ENCODE results near the gene TMTC2. TPM values are rescaled to one million over a fixed set of nuclear protein-coding genes. Genes with fewer than 3 reads are reported as not detected.

Gene TMTC2
- total RNA-seq, 1 donor from 2014 or later, result 20.2 TPM

DNA sequence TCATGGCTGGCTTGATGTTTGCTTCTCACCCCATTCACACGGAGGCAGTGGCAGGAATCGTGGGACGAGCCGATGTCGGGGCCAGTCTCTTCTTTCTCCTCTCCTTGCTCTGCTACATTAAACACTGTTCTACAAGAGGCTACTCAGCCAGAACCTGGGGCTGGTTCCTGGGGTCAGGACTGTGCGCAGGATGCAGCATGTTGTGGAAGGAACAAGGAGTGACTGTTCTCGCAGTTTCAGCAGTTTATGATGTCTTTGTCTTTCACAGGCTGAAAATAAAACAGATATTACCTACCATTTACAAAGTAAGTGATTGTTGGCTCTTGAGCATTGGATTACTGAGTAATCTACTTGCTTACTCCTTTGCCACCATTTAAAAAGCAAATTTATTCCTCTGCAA is 170.6 kb downstream of the TMTC2 start:
- DNase-seq (ENCODE audit: extremely low spot score, unreplicated experiment), result no peak
- Mint-ChIP-seq H3K9me3 (ENCODE audit: unreplicated experiment) (no peaks in the 10 kb centered on the region), H3K4me1 (ENCODE audit: unreplicated experiment) (peaks cover 18% of the 10 kb centered on the region), H3K27me3 (ENCODE audit: unreplicated experiment) (no peaks in the 10 kb centered on the region), H3K36me3 (ENCODE audit: unreplicated experiment) (peaks cover 20% of the 10 kb centered on the region), H3K27ac (ENCODE audit: unreplicated experiment) (no peak overlapping the region), H3K4me3 (ENCODE audit: unreplicated experiment) (no peak overlapping the region)
- TF ChIP-seq, protein P1, sequence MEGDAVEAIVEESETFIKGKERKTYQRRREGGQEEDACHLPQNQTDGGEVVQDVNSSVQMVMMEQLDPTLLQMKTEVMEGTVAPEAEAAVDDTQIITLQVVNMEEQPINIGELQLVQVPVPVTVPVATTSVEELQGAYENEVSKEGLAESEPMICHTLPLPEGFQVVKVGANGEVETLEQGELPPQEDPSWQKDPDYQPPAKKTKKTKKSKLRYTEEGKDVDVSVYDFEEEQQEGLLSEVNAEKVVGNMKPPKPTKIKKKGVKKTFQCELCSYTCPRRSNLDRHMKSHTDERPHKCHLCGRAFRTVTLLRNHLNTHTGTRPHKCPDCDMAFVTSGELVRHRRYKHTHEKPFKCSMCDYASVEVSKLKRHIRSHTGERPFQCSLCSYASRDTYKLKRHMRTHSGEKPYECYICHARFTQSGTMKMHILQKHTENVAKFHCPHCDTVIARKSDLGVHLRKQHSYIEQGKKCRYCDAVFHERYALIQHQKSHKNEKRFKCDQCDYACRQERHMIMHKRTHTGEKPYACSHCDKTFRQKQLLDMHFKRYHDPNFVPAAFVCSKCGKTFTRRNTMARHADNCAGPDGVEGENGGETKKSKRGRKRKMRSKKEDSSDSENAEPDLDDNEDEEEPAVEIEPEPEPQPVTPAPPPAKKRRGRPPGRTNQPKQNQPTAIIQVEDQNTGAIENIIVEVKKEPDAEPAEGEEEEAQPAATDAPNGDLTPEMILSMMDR (IDR thresholded peaks at IDR 0.05), result no peak

- no peaks in the 10 kb centered on the region for H3K27me3 Mint-ChIP-seq (ENCODE audit: unreplicated experiment)
- H3K27ac Mint-ChIP-seq (ENCODE audit: unreplicated experiment), result no peak overlapping the region
- DNase-seq (ENCODE audit: extremely low spot score, unreplicated experiment), result no peak
- TF ChIP-seq, protein P1 (IDR thresholded peaks at IDR 0.05), result no peak
- no peak overlapping the region for H3K4me3 Mint-ChIP-seq (ENCODE audit: unreplicated experiment)
- peaks cover 20% of the 10 kb centered on the region for H3K36me3 Mint-ChIP-seq (ENCODE audit: unreplicated experiment)
- H3K9me3 Mint-ChIP-seq (ENCODE audit: unreplicated experiment), result no peaks in the 10 kb centered on the region
- H3K4me1 Mint-ChIP-seq (ENCODE audit: unreplicated experiment), result peaks cover 24% of the 10 kb centered on the region
Measured at GRCh38 chr12:82857911-82858533, 171.3 kb downstream of the TMTC2 start.

GRCh38 chr12:82858534-82858917 is 171.8 kb downstream of the TMTC2 start:
- H3K4me1 Mint-ChIP-seq (ENCODE audit: unreplicated experiment), result peaks cover 27% of the 10 kb centered on the region
- DNase-seq (ENCODE audit: extremely low spot score, unreplicated experiment), result no peak
- H3K9me3 Mint-ChIP-seq (ENCODE audit: unreplicated experiment), result no peaks in the 10 kb centered on the region
- TF ChIP-seq, protein P1 (IDR thresholded peaks at IDR 0.05), result no peak
- peaks cover 20% of the 10 kb centered on the region for H3K36me3 Mint-ChIP-seq (ENCODE audit: unreplicated experiment)
- H3K27me3 Mint-ChIP-seq (ENCODE audit: unreplicated experiment), result no peaks in the 10 kb centered on the region
- H3K27ac Mint-ChIP-seq (ENCODE audit: unreplicated experiment), result no peak overlapping the region
- no peak overlapping the region for H3K4me3 Mint-ChIP-seq (ENCODE audit: unreplicated experiment)

- TF ChIP-seq, protein P1 (IDR thresholded peaks at IDR 0.05), result no peak
- no peak for DNase-seq (ENCODE audit: extremely low spot score, unreplicated experiment)
- H3K27me3 Mint-ChIP-seq (ENCODE audit: unreplicated experiment), result no peaks in the 10 kb centered on the region
Measured at GRCh38 chr12:82862069-82862841, 175.5 kb downstream of the TMTC2 start.

GRCh38 chr12:82862876-82863649 is 176.4 kb downstream of the TMTC2 start:
- TF ChIP-seq, protein P1 (IDR thresholded peaks at IDR 0.05), result no peak
- Mint-ChIP-seq H3K4me1 (ENCODE audit: unreplicated experiment) (peaks cover 26% of the 10 kb centered on the region), H3K9me3 (ENCODE audit: unreplicated experiment) (no peaks in the 10 kb centered on the region), H3K4me3 (ENCODE audit: unreplicated experiment) (no peak overlapping the region), H3K36me3 (ENCODE audit: unreplicated experiment) (peaks cover 13% of the 10 kb centered on the region), H3K27me3 (ENCODE audit: unreplicated experiment) (no peaks in the 10 kb centered on the region), H3K27ac (ENCODE audit: unreplicated experiment) (no peak overlapping the region)
- DNase-seq (ENCODE audit: extremely low spot score, unreplicated experiment), result no peak

More at GRCh38 chr12:82862069-82862841, 175.5 kb downstream of the TMTC2 start:
- Mint-ChIP-seq H3K27ac (ENCODE audit: unreplicated experiment) (peak overlapping the region; percentile 5), H3K4me3 (ENCODE audit: unreplicated experiment) (no peak overlapping the region), H3K9me3 (ENCODE audit: unreplicated experiment) (no peaks in the 10 kb centered on the region), H3K36me3 (ENCODE audit: unreplicated experiment) (peaks cover 17% of the 10 kb centered on the region), H3K4me1 (ENCODE audit: unreplicated experiment) (peaks cover 29% of the 10 kb centered on the region)

Data from osteocyte (in vitro differentiated cells).